SK-N-SH treated with all-trans-retinoic acid at 6 μM for 48 hours (cell line): ENCODE results near the gene BRF1.

Source experiments
- ARNTL ChIP-seq: fragments of 450-650 bp; formaldehyde crosslinking; IDR thresholded peaks from 2 replicates; pipeline ENCODE4 v1.5.0; 2020; ENCODE audit warnings: low read depth, mild to moderate bottlenecking, moderate library complexity, borderline replicate concordance
- ISL1 ChIP-seq: fragments of 250-450 bp; sonication (Bioruptor Pico); IDR thresholded peaks from 2 replicates; pipeline ENCODE4 v2.1.2; 2022; ENCODE audit warnings: mild to moderate bottlenecking, moderate library complexity
- OSR1 ChIP-seq: fragments of 250-450 bp; sonication (Bioruptor Pico); IDR thresholded peaks from 2 replicates; pipeline ENCODE4 v1.8.0; 2022; ENCODE audit warnings: moderate library complexity, mild to moderate bottlenecking, inconsistent platforms
- ZFP30 ChIP-seq: fragments of 450-650 bp; formaldehyde crosslinking; IDR thresholded peaks from 2 replicates; pipeline ENCODE4 v1.5.0; 2022; ENCODE audit warnings: mild to moderate bottlenecking, moderate library complexity
- TF ChIP-seq, protein P1 (sequence below): fragments of 250-450 bp; sonication (Bioruptor Pico); IDR thresholded peaks from 2 replicates; pipeline ENCODE4 v1.5.0; 2020; ENCODE audit warnings: mild to moderate bottlenecking, moderate library complexity
- TF ChIP-seq, protein P2 (sequence below): fragments of 250-450 bp; sonication (Bioruptor Pico); IDR thresholded peaks from 2 replicates; pipeline ENCODE4 v1.8.0; 2020; ENCODE audit warnings: mild to moderate bottlenecking, moderate library complexity, borderline replicate concordance
- TF ChIP-seq, protein P3 (sequence below): fragments of 250-450 bp; sonication (Bioruptor Pico); IDR thresholded peaks from 2 replicates; pipeline ENCODE4 v1.5.1; 2020; ENCODE audit warnings: low read depth, mild to moderate bottlenecking, moderate library complexity

DNA sequence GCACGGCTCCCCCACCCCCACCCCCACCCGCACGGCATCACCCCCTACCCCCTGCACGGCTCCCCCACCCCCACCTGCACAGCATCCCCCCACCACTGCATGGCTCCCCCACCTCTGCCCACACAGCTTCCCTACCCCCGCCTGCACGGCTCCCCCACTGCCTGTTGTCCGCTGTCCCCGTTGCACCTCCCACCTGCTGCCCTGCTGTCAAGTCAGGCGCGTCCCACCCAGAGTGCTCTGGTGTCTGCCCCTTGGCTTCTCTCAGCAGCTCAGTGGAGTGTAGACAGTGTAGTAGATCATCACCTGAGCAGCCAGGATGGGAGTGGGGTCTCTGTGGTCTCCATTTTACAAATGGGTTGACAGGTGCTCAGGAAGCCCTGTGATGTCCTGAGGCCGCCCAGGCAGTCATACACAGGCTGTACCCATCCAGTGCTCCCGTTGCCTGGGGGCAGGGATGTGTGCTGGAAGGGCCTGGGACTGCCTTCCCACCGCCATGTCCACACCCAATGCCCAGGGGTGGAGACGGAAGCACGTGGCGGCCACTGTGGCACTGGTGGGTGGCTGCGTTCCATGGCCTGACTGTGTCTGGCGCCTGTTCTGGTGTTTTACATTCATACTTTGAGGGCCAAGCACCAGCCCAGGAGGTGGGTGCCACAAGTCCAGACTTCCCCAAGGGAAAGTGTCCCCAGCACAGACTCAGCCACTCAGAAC is 46.2 kb upstream of the BRF1 start:
- TF ChIP-seq ISL1 (no peak), ARNTL (CRISPR knock-in tag) (no peak), OSR1 (no peak), ZFP30 (CRISPR knock-in tag) (no peak)
- TF ChIP-seq, protein P1, sequence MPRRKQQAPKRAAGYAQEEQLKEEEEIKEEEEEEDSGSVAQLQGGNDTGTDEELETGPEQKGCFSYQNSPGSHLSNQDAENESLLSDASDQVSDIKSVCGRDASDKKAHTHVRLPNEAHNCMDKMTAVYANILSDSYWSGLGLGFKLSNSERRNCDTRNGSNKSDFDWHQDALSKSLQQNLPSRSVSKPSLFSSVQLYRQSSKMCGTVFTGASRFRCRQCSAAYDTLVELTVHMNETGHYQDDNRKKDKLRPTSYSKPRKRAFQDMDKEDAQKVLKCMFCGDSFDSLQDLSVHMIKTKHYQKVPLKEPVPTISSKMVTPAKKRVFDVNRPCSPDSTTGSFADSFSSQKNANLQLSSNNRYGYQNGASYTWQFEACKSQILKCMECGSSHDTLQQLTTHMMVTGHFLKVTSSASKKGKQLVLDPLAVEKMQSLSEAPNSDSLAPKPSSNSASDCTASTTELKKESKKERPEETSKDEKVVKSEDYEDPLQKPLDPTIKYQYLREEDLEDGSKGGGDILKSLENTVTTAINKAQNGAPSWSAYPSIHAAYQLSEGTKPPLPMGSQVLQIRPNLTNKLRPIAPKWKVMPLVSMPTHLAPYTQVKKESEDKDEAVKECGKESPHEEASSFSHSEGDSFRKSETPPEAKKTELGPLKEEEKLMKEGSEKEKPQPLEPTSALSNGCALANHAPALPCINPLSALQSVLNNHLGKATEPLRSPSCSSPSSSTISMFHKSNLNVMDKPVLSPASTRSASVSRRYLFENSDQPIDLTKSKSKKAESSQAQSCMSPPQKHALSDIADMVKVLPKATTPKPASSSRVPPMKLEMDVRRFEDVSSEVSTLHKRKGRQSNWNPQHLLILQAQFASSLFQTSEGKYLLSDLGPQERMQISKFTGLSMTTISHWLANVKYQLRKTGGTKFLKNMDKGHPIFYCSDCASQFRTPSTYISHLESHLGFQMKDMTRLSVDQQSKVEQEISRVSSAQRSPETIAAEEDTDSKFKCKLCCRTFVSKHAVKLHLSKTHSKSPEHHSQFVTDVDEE, result no peak
- TF ChIP-seq, protein P2, sequence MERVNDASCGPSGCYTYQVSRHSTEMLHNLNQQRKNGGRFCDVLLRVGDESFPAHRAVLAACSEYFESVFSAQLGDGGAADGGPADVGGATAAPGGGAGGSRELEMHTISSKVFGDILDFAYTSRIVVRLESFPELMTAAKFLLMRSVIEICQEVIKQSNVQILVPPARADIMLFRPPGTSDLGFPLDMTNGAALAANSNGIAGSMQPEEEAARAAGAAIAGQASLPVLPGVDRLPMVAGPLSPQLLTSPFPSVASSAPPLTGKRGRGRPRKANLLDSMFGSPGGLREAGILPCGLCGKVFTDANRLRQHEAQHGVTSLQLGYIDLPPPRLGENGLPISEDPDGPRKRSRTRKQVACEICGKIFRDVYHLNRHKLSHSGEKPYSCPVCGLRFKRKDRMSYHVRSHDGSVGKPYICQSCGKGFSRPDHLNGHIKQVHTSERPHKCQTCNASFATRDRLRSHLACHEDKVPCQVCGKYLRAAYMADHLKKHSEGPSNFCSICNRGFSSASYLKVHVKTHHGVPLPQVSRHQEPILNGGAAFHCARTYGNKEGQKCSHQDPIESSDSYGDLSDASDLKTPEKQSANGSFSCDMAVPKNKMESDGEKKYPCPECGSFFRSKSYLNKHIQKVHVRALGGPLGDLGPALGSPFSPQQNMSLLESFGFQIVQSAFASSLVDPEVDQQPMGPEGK (CRISPR knock-in tag), result no peak
- TF ChIP-seq, protein P3, sequence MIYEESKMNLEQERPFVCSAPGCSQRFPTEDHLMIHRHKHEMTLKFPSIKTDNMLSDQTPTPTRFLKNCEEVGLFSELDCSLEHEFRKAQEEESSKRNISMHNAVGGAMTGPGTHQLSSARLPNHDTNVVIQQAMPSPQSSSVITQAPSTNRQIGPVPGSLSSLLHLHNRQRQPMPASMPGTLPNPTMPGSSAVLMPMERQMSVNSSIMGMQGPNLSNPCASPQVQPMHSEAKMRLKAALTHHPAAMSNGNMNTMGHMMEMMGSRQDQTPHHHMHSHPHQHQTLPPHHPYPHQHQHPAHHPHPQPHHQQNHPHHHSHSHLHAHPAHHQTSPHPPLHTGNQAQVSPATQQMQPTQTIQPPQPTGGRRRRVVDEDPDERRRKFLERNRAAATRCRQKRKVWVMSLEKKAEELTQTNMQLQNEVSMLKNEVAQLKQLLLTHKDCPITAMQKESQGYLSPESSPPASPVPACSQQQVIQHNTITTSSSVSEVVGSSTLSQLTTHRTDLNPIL (CRISPR knock-in tag), result no peak
